Raji (cell line): ENCODE measurements around the gene TMEM138.

Source experiments
- POLR2A ChIP-seq: IDR thresholded peaks from 2 replicates; pipeline ENCODE4 v1.6.1; 2011; ENCODE audit warnings: low read depth, low read length, control low read depth; ENCODE audit not compliant: insufficient read depth

TMEM138 gene

DNA sequence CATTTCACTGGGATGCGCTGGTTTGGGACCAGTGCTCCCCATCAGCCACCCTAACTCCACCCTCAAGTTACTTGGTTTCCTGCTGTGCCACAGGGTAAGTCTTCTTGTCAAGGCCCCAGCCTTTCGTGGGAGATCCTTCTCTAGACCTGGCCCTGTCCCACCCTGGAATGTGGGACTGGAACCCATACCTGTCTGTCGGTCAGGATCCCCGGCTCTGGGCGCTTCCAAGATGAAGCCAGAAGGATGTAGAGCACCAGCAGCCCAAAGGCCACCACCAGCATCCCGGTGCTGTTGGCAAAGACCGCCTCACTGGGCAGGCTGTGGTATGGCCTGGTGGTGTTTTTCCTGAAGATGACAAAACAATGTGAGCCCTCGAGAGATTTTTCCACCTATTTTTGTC, 11.4 kb upstream of the TMEM138 start:
- no peak for TF ChIP-seq POLR2A

DNA sequence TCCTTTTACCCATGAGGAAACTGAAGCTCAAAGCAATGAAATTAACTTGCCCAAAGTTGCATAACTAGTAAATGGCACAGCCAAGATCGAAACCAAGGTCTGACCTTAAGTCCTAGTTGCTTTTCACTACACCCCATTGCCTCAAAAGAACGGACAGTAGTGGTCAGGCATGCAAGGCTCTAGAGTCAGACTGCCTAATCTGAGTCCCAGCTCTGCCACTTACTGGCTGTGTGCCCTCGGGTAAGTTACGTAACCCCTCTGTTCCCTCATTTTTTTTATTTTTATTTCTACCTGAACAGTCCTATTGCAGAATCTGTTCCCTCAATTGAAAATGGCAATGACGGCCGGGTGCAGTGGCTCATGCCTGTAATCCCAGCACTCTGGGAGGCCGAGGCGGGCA, 10.1 kb upstream of the TMEM138 start:
- no peak for TF ChIP-seq POLR2A

GRCh38 chr11:61353131-61354067, 8.8 kb upstream of the TMEM138 start:
- no peak for TF ChIP-seq POLR2A

- TF ChIP-seq POLR2A = no peak
Measured at GRCh38 chr11:61354208-61354607, 8.0 kb upstream of the TMEM138 start.

DNA sequence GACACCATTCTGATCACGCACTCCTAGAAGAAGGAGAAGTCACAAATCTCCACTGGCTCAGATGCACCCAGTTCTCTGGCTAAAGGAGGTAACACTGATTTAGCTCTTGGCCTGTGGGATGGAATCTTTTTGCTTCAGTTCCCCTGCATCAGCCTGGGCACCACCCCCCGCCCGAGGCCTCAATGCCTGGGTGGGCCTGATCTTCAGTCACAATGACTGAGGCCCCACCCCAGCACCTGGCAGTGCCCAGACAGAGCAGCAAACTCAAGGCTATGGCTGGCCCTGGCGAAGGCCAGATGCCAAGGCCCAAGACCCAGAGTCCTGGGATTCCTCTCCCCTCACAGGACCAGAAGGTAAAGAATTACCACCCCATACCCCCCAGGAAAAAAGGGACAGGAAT, 5.5 kb upstream of the TMEM138 start:
- TF ChIP-seq POLR2A = peak; percentile 29; the same call in 1 of the 2 replicates

GRCh38 chr11:61357233-61357893, 4.8 kb upstream of the TMEM138 start:
- 0 out of 2 replicates have a peak, but pooled peaks have one; percentile 4 for TF ChIP-seq POLR2A

GRCh38 chr11:61357894-61358239, 4.3 kb upstream of the TMEM138 start:
- no peak for TF ChIP-seq POLR2A

- no peak for TF ChIP-seq POLR2A
Measured at GRCh38 chr11:61358566-61358965, 3.6 kb upstream of the TMEM138 start.

DNA sequence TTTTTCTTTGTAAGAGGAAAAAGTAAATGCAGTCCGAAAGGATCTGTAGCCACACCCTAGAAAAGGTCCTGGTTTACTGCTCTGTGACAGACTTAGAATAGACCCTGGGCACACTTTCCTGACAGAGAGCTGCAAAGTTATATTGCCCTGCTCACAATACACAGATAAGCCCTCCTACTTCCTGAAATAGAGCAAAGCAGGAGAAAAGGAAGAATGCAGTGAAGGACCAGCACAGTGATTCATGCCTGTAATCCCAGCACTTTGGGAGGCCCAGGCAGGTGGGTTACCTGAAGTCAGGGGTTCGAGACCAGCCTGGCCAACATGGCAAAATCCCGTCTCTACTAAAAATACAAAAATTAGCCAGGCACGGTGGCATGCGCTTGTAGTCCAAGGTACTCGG, 2.7 kb upstream of the TMEM138 start:
- no peak for TF ChIP-seq POLR2A

- TF ChIP-seq POLR2A = no peak
Measured at GRCh38 chr11:61361237-61361740, 885 bp upstream of the TMEM138 start.

DNA sequence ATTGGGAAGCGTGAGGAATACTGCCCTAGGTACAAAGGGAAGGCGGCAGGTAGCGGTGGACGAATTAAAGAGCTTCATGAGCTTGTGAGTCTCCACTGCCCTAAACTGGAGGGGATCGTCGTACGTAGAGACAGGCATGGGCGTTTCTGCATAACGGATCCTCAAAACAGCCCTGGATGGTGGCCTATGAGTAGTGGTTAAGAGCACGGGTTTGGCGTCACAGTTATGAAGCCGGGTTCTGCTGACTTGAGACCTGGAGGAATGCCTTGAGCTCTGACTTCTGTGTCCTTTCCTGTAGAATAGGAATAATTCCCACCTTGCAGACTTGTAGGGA, 335 bp downstream of the TMEM138 start:
- no peak for TF ChIP-seq POLR2A

- no peak for TF ChIP-seq POLR2A
Measured at GRCh38 chr11:61364012-61364675, 2.0 kb downstream of the TMEM138 start.

GRCh38 chr11:61367406-61367805, 5.2 kb downstream of the TMEM138 start:
- TF ChIP-seq POLR2A = no peak

GRCh38 chr11:61368646-61369045, 6.5 kb downstream of the TMEM138 start:
- no peak for TF ChIP-seq POLR2A
